PC-9 (cell line): ENCODE measurements around the gene MUC13. TPM values are rescaled to one million over a fixed set of nuclear protein-coding genes. Genes with fewer than 3 reads are reported as not detected.

ENCODE experiments used
- BruUV-seq: library from RNA; stranded (reverse); fragments of 400-500 nt; replicated peaks from 2 replicates; lab custom pipeline; 2021; lab: Mats Ljungman, UMichigan
- CTCF ChIA-PET: fragments of 300-600 bp; sonication (Branson Sonifier 250); formaldehyde crosslinking; loops from one replicate; lab custom pipeline; 2022; ENCODE audit warnings: antibody characterized with exemption; lab: Charles Lee
- POLR2A ChIA-PET: fragments of 300-600 bp; sonication (Branson Sonifier 250); formaldehyde crosslinking; loops from one replicate; lab custom pipeline; 2022; ENCODE audit warnings: antibody characterized with exemption; ENCODE audit not compliant: unreplicated experiment; lab: Charles Lee
- DNase-seq, 2 experiments: peaks; one replicate each; pipeline versions ENCODE4 v3.0.0 to v3.0.0-alpha.2; 2015 to 2022; ENCODE audit warnings: mixed read lengths in 1 of 2
- H2AFZ ChIP-seq: fragments of 200-600 bp; sonication (generic); 2 replicates; pipeline ENCODE4 v1.8.1; 2017; ENCODE audit warnings: antibody characterized with exemption
- H3F3A ChIP-seq: fragments of 200-600 bp; sonication (generic); 2 replicates; pipeline ENCODE4 v1.8.1; 2017; ENCODE audit warnings: antibody characterized with exemption, mild to moderate bottlenecking, low read depth; ENCODE audit not compliant: insufficient read depth
- H3K27ac ChIP-seq: fragments of 200-600 bp; sonication (generic); 2 replicates; pipeline ENCODE4 v1.6.1; 2016; ENCODE audit warnings: mixed run types
- H3K27me3 ChIP-seq: fragments of 200-600 bp; sonication (generic); 2 replicates; pipeline ENCODE4 v1.6.1; 2016; ENCODE audit warnings: low read depth, mixed run types; ENCODE audit not compliant: insufficient read depth
- H3K36me3 ChIP-seq: fragments of 200-600 bp; sonication (generic); 2 replicates; pipeline ENCODE4 v1.6.1; 2016; ENCODE audit warnings: low read depth, mixed run types
- H3K4me1 ChIP-seq: fragments of 200-600 bp; sonication (generic); replicated peaks from 2 replicates; pipeline ENCODE4 v1.6.1; 2016; ENCODE audit warnings: mixed run types; ENCODE audit not compliant: insufficient read depth
- H3K4me2 ChIP-seq: fragments of 200-600 bp; sonication (generic); 2 replicates; pipeline ENCODE4 v1.6.1; 2017; ENCODE audit warnings: mixed run types
- H3K4me3 ChIP-seq: fragments of 200-600 bp; sonication (generic); 2 replicates; pipeline ENCODE4 v1.6.1; 2016; ENCODE audit warnings: mixed run types
- H3K79me2 ChIP-seq: fragments of 200-600 bp; sonication (generic); 2 replicates; pipeline ENCODE4 v1.6.1; 2017; ENCODE audit warnings: low read depth, mixed run types
- H3K9me2 ChIP-seq: fragments of 200-600 bp; sonication (generic); 2 replicates; pipeline ENCODE4 v1.8.1; 2017; ENCODE audit warnings: mild to moderate bottlenecking; ENCODE audit not compliant: insufficient read depth
- H3K9me3 ChIP-seq: fragments of 200-600 bp; sonication (generic); 2 replicates; pipeline ENCODE4 v1.8.1; 2016; ENCODE audit warnings: low read depth; ENCODE audit not compliant: insufficient read depth
- H4K20me1 ChIP-seq: fragments of 200-600 bp; sonication (generic); 2 replicates; pipeline ENCODE4 v1.8.1; 2017; ENCODE audit not compliant: insufficient read depth
- CTCF ChIP-seq: fragments of 200-600 bp; sonication (generic); conservative IDR thresholded peaks from 2 replicates; pipeline ENCODE4 v1.6.1; 2017; ENCODE audit warnings: mixed run types, antibody characterized with exemption, mild to moderate bottlenecking, moderate library complexity
- EZH2 ChIP-seq: fragments of 200-600 bp; sonication (generic); IDR thresholded peaks from 2 replicates; pipeline ENCODE4 v1.8.0; 2017; ENCODE audit warnings: antibody characterized with exemption, low read depth
- intact Hi-C: fragments of 100-400 bp; cut with micrococcal nuclease; formaldehyde crosslinking; loops from one replicate; pipeline ENCODE4 v1.10.0; 2022; ENCODE audit not compliant: unreplicated experiment
- total RNA-seq: library from RNA; stranded (reverse); gene quantifications from 2 replicates; pipeline ENCODE4 v1.2.3, GENCODE V29; 2021

Gene MUC13
- total RNA-seq, 1 experiment from 2014 or later: not detected

GRCh38 chr3:124873226-124873625 lies 61.3 kb downstream of the MUC13 start:
- peaks cover 51% of the 10 kb centered on the region for H3K79me2 ChIP-seq
- H3K27ac ChIP-seq: no peak overlapping the region
- H3K36me3 ChIP-seq: peaks cover 21% of the 10 kb centered on the region; the same call in 1 of the 2 replicates
- no peak overlapping the region for H2AFZ ChIP-seq
- H3K4me1 ChIP-seq: peaks cover 28% of the 10 kb centered on the region
- no peaks in the 10 kb centered on the region for H4K20me1 ChIP-seq
- H3F3A ChIP-seq: peaks cover 14% of the 10 kb centered on the region
- no peaks in the 10 kb centered on the region for H3K9me3 ChIP-seq
- no peaks in the 10 kb centered on the region for H3K27me3 ChIP-seq
- no peak for DNase-seq
- H3K9me2 ChIP-seq: no peaks in the 10 kb centered on the region
- H3K4me2 ChIP-seq: no peak overlapping the region
- intact Hi-C loops: no loop called here
- POLR2A ChIA-PET: no interaction called here
- no peak overlapping the region for H3K4me3 ChIP-seq
- CTCF ChIA-PET: no interaction called here
- no peak for TF ChIP-seq CTCF
- TF ChIP-seq EZH2: no peak
- no TSS peak for BruUV-seq

- POLR2A ChIA-PET: no interaction called here
- H3K4me2 ChIP-seq: no peak overlapping the region
- no peaks in the 10 kb centered on the region for H3K4me1 ChIP-seq
- peaks cover 29% of the 10 kb centered on the region for H3K36me3 ChIP-seq
- no peaks in the 10 kb centered on the region for H3K9me2 ChIP-seq
- H4K20me1 ChIP-seq: no peaks in the 10 kb centered on the region
- H3K9me3 ChIP-seq: no peaks in the 10 kb centered on the region
- no peaks in the 10 kb centered on the region for H3F3A ChIP-seq
- TF ChIP-seq CTCF (no peak), EZH2 (no peak)
- intact Hi-C loops: no loop called here
- H3K27me3 ChIP-seq: no peaks in the 10 kb centered on the region
- no peak overlapping the region for H2AFZ ChIP-seq
- DNase-seq: no peak
- no TSS peak for BruUV-seq
- H3K79me2 ChIP-seq: peaks cover 18% of the 10 kb centered on the region
- H3K27ac ChIP-seq: no peak overlapping the region
- H3K4me3 ChIP-seq: no peak overlapping the region
- CTCF ChIA-PET: no interaction called here
Measured at GRCh38 chr3:124867511-124867910, 67.0 kb downstream of the MUC13 start.

DNA sequence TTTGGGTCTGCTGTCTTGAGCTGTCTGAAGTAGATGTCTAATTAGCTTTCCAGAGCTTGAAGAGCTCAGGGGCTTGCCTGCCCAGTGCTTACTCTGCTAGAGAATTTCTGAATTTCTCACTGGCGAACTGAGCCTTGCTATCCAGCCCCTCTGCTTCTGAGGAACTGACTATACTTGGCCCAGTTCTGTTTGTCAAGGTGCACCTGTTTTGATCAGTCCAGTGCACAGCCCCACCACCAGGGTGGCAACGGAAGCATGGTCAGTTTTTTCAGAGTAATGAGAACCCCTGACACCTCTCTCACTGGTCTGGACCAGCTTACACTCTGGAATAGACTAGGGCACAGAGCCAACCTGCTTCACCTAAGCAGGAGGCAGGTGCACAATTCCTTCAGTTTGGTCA lies 72.5 kb downstream of the MUC13 start:
- ChIA-PET CTCF (interaction anchor here (0.6 kb wide), 1 partner anchor 88 kb away, joined by 3 read pairs; no protein-coding TSS in a partner anchor), POLR2A (interaction anchor here (0.6 kb wide), 1 partner anchor 401 kb away, joined by 6 read pairs; no protein-coding TSS in a partner anchor)
- Histone ChIP-seq H3K27ac (no peak overlapping the region), H3K79me2 (peaks cover 58% of the 10 kb centered on the region), H3F3A (peaks cover 19% of the 10 kb centered on the region), H3K4me2 (no peak overlapping the region), H2AFZ (no peak overlapping the region), H3K36me3 (peaks cover 27% of the 10 kb centered on the region), H3K4me3 (no peak overlapping the region), H3K4me1 (peaks cover 26% of the 10 kb centered on the region), H3K9me3 (0 out of 2 replicates have a peak, but pooled peaks cover 3% of the 10 kb centered on the region), H3K9me2 (no peaks in the 10 kb centered on the region), H4K20me1 (no peaks in the 10 kb centered on the region), H3K27me3 (no peaks in the 10 kb centered on the region)
- BruUV-seq: no TSS peak
- DNase-seq: no peak
- intact Hi-C loops: no loop called here
- TF ChIP-seq EZH2 (no peak), CTCF (no peak)
